GM12801 (cell line): Measurements from ENCODE around the gene ADK.

ENCODE experiments used
- CTCF ChIP-seq: IDR thresholded peaks from one replicate; pipeline ENCODE4 v1.5.1; 2011; ENCODE audit warnings: control low read depth; ENCODE audit not compliant: insufficient read length; ENCODE audit errors: extremely low read depth

Gene ADK

GRCh38 chr10:74587109-74587854, 436.3 kb downstream of the ADK start:
- TF ChIP-seq CTCF, result no peak

- no peak for TF ChIP-seq CTCF
Observed at GRCh38 chr10:74589226-74589673, 438.2 kb downstream of the ADK start.

- TF ChIP-seq CTCF, result no peak
Observed at GRCh38 chr10:74589851-74590250, 438.8 kb downstream of the ADK start.

GRCh38 chr10:74593470-74593869, 442.4 kb downstream of the ADK start:
- TF ChIP-seq CTCF, result no peak

- no peak for TF ChIP-seq CTCF
Observed at GRCh38 chr10:74596713-74597112, 445.7 kb downstream of the ADK start.

GRCh38 chr10:74598891-74599566, 448.0 kb downstream of the ADK start:
- no peak for TF ChIP-seq CTCF

GRCh38 chr10:74599672-74600071, 448.7 kb downstream of the ADK start:
- no peak for TF ChIP-seq CTCF
